ENCODE results near the gene NECTIN2. TPM values are rescaled to one million over a fixed set of nuclear protein-coding genes. Genes with fewer than 3 reads are reported as not detected.

The NECTIN2 gene
- total and polyA plus RNA-seq, 2 experiments from 2014 or later, result 60.5 to 71.7 TPM

DNA sequence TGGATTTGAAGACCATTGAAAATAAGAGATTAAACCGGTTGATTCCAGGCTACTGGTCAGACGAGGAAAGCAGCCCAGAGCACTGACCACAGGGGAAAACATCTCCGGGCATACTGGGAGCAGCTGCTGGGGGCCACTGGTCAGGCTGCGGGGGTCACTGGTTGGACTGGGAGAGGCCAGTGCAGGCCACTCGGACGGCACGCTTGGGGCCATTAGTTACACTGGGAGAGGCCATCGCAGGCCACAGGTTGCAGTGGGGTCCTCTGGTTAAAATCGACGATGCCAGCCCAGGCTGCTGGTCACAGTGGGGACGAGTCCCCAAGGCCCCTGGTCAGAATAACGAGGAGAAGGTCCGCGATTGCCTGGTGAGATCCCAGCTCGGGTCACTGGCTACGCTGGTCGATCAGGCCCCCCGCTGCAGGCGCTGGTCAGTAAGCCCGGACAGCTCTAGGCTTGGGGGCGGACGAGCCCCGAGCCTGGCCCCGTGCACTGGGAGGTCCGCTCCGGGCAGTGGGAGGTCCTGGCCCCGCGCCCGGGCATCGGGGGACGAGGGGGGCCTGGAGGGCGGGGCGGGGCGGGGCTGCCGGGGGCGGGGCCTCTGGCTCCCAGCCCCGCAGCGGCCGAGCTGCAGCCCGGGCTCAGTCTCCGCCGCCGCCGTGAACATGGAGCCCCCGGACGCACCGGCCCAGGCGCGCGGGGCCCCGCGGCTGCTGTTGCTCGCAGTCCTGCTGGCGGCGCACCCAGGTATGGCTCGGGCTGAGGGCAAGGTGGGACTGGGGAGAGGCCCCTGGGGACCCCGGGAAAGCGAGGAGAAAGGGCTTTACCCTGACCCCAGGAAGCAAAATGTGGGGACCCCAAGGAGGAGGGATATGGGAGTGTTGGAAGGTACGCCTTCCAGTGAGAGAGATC lies 37.4 kb upstream of the NECTIN2 start, which contains the start of gene BCAM:
TSS of gene BCAM (plus strand) at position 641 of the 909 bp plus-strand sequence. CDS start at position 663, 22 bp downstream.
- no peak within 1 kb of the TSS for H3K27ac ChIP-seq
- TF ChIP-seq EZH2phosphoT487 (IDR thresholded peaks at IDR 0.05; ENCODE audit: insufficient read depth, low read depth) (no peak), EZH2 (IDR thresholded peaks at IDR 0.05; ENCODE audit: insufficient read depth, poor library complexity, severe bottlenecking) (no peak)
- WGBS, 2 experiments (ENCODE audit: low coverage in 1 of 2, low lambda C conversion rate in 2 of 2, missing lambda C conversion rate in 2 of 2), result 6 to 9% methylated on average over 29 to 53 of the region's 59 CpGs
- no peaks in the 10 kb centered on the region for H3K9me2 ChIP-seq (ENCODE audit: insufficient read depth)
- peaks cover 7% of the 10 kb centered on the region; the same call in 1 of the 2 replicates for H3F3A ChIP-seq (ENCODE audit: insufficient read depth)
- H3K36me3 ChIP-seq (ENCODE audit: low read depth), result no peaks in the 10 kb centered on the region
- no peaks in the 10 kb centered on the region for H3K27me3 ChIP-seq (replicated peaks; ENCODE audit: insufficient read depth)
- no peaks in the 10 kb centered on the region for H3K79me2 ChIP-seq (ENCODE audit: insufficient read depth)
- peak within 1 kb of the TSS; percentile 76 for H3K4me3 ChIP-seq
- H3K4me2 ChIP-seq (ENCODE audit: unreplicated experiment), result peak within 1 kb of the TSS; percentile 80
- no peaks in the 10 kb centered on the region for H3K9me3 ChIP-seq (ENCODE audit: low read depth)
- DNase-seq, result peak; percentile 75
- H2AFZ ChIP-seq, result peak within 1 kb of the TSS; percentile 76
- no peaks in the 10 kb centered on the region for H4K20me1 ChIP-seq (ENCODE audit: insufficient read depth)
- in situ Hi-C loops (cut with MboI), result no loop called here
- H3K4me1 ChIP-seq (ENCODE audit: insufficient read depth), result peaks cover 5% of the 10 kb centered on the region; the same call in 1 of the 2 replicates
- peak within 1 kb of the TSS; percentile 66 for H3K9ac ChIP-seq

DNA sequence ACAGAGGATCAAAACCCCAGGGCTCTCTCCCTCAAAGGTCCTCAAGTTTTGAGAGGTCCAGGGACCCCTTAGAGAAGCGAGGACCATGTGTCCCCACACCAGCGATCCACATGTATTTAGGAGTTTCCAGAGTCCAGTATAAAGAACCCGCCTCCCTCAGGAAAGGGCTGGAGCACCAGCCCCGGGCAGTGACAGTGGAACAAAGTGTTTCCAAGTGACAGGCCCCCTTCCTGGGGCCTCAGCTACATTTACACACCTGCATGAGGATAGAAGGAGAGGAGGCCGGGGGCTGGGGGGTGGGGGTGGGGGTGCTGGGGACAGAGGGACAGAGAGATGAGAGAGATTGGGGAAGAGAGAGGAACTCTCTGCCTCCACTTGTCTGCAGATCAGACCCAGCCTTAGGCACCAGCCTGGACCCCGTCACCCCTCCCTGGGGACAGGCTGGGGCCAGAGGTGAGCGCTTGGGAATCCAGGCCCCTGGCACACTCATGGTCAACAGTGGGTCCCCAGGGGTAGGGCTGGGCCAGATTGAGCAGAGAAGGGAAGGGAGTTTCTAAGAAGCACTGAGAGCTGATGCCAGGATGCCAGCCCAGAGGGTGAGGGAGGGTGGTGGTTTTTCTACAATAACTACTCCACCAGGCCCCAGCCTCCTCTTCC lies 36.4 kb upstream of the NECTIN2 start:
- Histone ChIP-seq H3K9ac (peak overlapping the region; percentile 66; the same call in 1 of the 2 replicates), H3K36me3 (ENCODE audit: low read depth) (no peaks in the 10 kb centered on the region), H3F3A (ENCODE audit: insufficient read depth) (peaks cover 7% of the 10 kb centered on the region; the same call in 1 of the 2 replicates), H2AFZ (peak overlapping the region; percentile 76), H4K20me1 (ENCODE audit: insufficient read depth) (no peaks in the 10 kb centered on the region), H3K4me3 (peak overlapping the region; percentile 76), H3K4me2 (ENCODE audit: unreplicated experiment) (peak overlapping the region; percentile 80), H3K9me3 (ENCODE audit: low read depth) (no peaks in the 10 kb centered on the region), H3K27me3 (replicated peaks; ENCODE audit: insufficient read depth) (no peaks in the 10 kb centered on the region), H3K4me1 (ENCODE audit: insufficient read depth) (peaks cover 5% of the 10 kb centered on the region; the same call in 1 of the 2 replicates), H3K9me2 (ENCODE audit: insufficient read depth) (no peaks in the 10 kb centered on the region), H3K79me2 (ENCODE audit: insufficient read depth) (no peaks in the 10 kb centered on the region), H3K27ac (no peak overlapping the region)
- 44 to 51% methylated on average over 7 of the region's 7 CpGs for WGBS, 2 experiments (ENCODE audit: low coverage in 1 of 2, low lambda C conversion rate in 2 of 2, missing lambda C conversion rate in 2 of 2)
- in situ Hi-C loops (cut with MboI), result no loop called here
- TF ChIP-seq EZH2 (IDR thresholded peaks at IDR 0.05; ENCODE audit: insufficient read depth, poor library complexity, severe bottlenecking) (no peak), EZH2phosphoT487 (IDR thresholded peaks at IDR 0.05; ENCODE audit: insufficient read depth, low read depth) (no peak)
- no peak for DNase-seq

DNA sequence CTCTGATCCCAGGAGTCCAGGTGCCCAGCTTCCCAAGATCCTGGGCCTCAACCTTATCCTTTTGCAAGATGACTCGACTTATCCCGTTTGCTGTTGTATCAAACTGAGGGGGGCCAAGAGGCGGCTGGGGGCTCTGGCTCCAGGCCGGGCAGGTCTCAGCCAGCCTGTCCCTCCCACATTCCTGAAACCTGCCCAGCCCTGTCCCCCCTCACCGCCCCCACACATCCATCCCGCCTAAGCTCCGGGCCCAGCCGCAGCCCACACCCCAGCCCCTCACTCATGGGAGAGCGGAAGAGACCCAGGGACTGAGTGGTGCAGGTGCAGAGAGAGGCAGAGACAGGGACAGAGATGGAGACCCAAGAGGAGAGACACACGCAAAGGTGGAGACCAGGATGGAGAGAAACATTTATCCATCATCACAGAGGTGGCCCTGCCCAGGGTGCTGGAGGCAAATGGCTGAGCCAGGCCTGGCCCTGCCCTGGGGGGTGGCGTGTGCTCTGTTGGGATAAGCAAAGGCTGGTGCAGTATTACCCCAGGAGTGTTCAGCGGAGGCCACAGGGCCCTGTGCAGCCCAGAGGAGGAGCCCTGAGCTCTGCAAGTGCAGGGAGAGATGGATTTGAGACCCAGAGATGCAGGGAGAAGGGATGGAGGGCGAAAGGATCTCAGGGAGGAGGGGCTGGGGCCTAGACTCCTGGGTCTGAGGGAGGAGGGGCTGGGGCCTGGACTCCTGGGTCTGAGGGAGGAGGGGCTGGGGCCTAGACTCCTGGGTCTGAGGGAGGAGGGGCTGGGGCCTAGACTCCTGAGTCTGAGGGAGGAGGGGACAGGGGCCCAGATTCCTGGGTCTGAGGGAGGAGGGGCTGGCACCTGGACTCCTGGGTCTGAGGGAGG lies 35.6 kb upstream of the NECTIN2 start:
- H3K36me3 ChIP-seq (ENCODE audit: low read depth), result no peaks in the 10 kb centered on the region
- H3K4me2 ChIP-seq (ENCODE audit: unreplicated experiment), result no peak overlapping the region
- no peak overlapping the region for H3K4me3 ChIP-seq
- H3K27me3 ChIP-seq (replicated peaks; ENCODE audit: insufficient read depth), result no peaks in the 10 kb centered on the region
- H3K9ac ChIP-seq, result no peak overlapping the region
- 90 to 92% methylated on average over 12 to 13 of the region's 13 CpGs for WGBS, 2 experiments (ENCODE audit: low coverage in 1 of 2, low lambda C conversion rate in 2 of 2, missing lambda C conversion rate in 2 of 2)
- no peaks in the 10 kb centered on the region for H3K79me2 ChIP-seq (ENCODE audit: insufficient read depth)
- no peak overlapping the region for H3K27ac ChIP-seq
- in situ Hi-C loops (cut with MboI), result no loop called here
- no peaks in the 10 kb centered on the region for H3K9me2 ChIP-seq (ENCODE audit: insufficient read depth)
- H3F3A ChIP-seq (ENCODE audit: insufficient read depth), result peaks cover 7% of the 10 kb centered on the region; the same call in 1 of the 2 replicates
- no peak for DNase-seq
- no peak overlapping the region for H2AFZ ChIP-seq
- no peak for TF ChIP-seq EZH2phosphoT487 (IDR thresholded peaks at IDR 0.05; ENCODE audit: insufficient read depth, low read depth)
- no peak for TF ChIP-seq EZH2 (IDR thresholded peaks at IDR 0.05; ENCODE audit: insufficient read depth, poor library complexity, severe bottlenecking)
- no peaks in the 10 kb centered on the region for H4K20me1 ChIP-seq (ENCODE audit: insufficient read depth)
- no peaks in the 10 kb centered on the region for H3K9me3 ChIP-seq (ENCODE audit: low read depth)
- H3K4me1 ChIP-seq (ENCODE audit: insufficient read depth), result peaks cover 5% of the 10 kb centered on the region; the same call in 1 of the 2 replicates

DNA sequence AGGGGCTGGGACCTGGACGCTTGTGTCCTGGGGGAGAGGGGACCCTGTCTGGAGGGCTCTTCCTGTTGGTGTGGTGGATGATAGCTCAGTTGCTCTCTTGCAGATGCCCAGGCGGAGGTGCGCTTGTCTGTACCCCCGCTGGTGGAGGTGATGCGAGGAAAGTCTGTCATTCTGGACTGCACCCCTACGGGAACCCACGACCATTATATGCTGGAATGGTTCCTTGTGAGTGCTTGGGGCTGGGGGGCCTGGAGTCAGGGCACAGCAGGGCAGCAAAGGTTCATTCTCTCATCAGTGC lies 35.0 kb upstream of the NECTIN2 start:
- no peak for DNase-seq
- Histone ChIP-seq H3K27me3 (replicated peaks; ENCODE audit: insufficient read depth) (no peaks in the 10 kb centered on the region), H3K4me2 (ENCODE audit: unreplicated experiment) (no peak overlapping the region), H3K9ac (no peak overlapping the region), H4K20me1 (ENCODE audit: insufficient read depth) (no peaks in the 10 kb centered on the region), H3K4me1 (ENCODE audit: insufficient read depth) (peaks cover 5% of the 10 kb centered on the region; the same call in 1 of the 2 replicates), H3K9me2 (ENCODE audit: insufficient read depth) (no peaks in the 10 kb centered on the region), H3F3A (ENCODE audit: insufficient read depth) (peaks cover 7% of the 10 kb centered on the region; the same call in 1 of the 2 replicates), H3K27ac (no peak overlapping the region), H3K36me3 (ENCODE audit: low read depth) (no peaks in the 10 kb centered on the region), H3K4me3 (no peak overlapping the region), H3K9me3 (ENCODE audit: low read depth) (no peaks in the 10 kb centered on the region), H3K79me2 (ENCODE audit: insufficient read depth) (no peaks in the 10 kb centered on the region), H2AFZ (no peak overlapping the region)
- 90 to 97% methylated on average over 6 to 7 of the region's 7 CpGs for WGBS, 2 experiments (ENCODE audit: low coverage in 1 of 2, low lambda C conversion rate in 2 of 2, missing lambda C conversion rate in 2 of 2)
- no peak for TF ChIP-seq EZH2 (IDR thresholded peaks at IDR 0.05; ENCODE audit: insufficient read depth, poor library complexity, severe bottlenecking)
- TF ChIP-seq EZH2phosphoT487 (IDR thresholded peaks at IDR 0.05; ENCODE audit: insufficient read depth, low read depth), result no peak
- in situ Hi-C loops (cut with MboI), result no loop called here

All from GM23248 (cell line).